Eye (tissue), 1 donor: Measurements from ENCODE around the gene CUBN.

Experiments
- DNase-seq: peaks from one replicate; pipeline ENCODE4 v3.0.0-alpha.2; 2015

CUBN gene

GRCh38 chr10:17129741-17130140 lies at the start of gene CUBN:
CUBN (minus strand) TSS chr10:17129811; CDS start chr10:17129765, 46 bp downstream.
- no peak for DNase-seq

GRCh38 chr10:17179002-17179401 lies 49.4 kb upstream of the CUBN start:
- no peak for DNase-seq

GRCh38 chr10:17178006-17178405 lies 48.4 kb upstream of the CUBN start:
- no peak for DNase-seq

- no peak for DNase-seq
Observed at GRCh38 chr10:17177014-17177413, 47.4 kb upstream of the CUBN start.

- DNase-seq = no peak
Observed at GRCh38 chr10:17176091-17176490, 46.5 kb upstream of the CUBN start.

- DNase-seq = no peak
Observed at GRCh38 chr10:17175551-17175950, 45.9 kb upstream of the CUBN start.

GRCh38 chr10:17174626-17175025 lies 45.0 kb upstream of the CUBN start:
- DNase-seq = no peak

GRCh38 chr10:17171141-17171641 lies 41.6 kb upstream of the CUBN start:
- no peak for DNase-seq

- DNase-seq = peak; percentile 61
Observed at GRCh38 chr10:17169803-17170202, 40.2 kb upstream of the CUBN start.

GRCh38 chr10:17166699-17167098 lies 37.1 kb upstream of the CUBN start:
- DNase-seq = no peak

- DNase-seq = no peak
Observed at GRCh38 chr10:17162828-17163227, 33.2 kb upstream of the CUBN start.

- no peak for DNase-seq
Observed at GRCh38 chr10:17161775-17162174, 32.2 kb upstream of the CUBN start.

- DNase-seq = no peak
Observed at GRCh38 chr10:17157024-17157423, 27.4 kb upstream of the CUBN start.

- no peak for DNase-seq
Observed at GRCh38 chr10:17155826-17156225, 26.2 kb upstream of the CUBN start.

- no peak for DNase-seq
Observed at GRCh38 chr10:17154116-17154515, 24.5 kb upstream of the CUBN start.

- no peak for DNase-seq
Observed at GRCh38 chr10:17153321-17153720, 23.7 kb upstream of the CUBN start.

- DNase-seq = no peak
Observed at GRCh38 chr10:17151716-17152115, 22.1 kb upstream of the CUBN start.

- peak; percentile 54 for DNase-seq
Observed at GRCh38 chr10:17147884-17148489, 18.4 kb upstream of the CUBN start.

- no peak for DNase-seq
Observed at GRCh38 chr10:17146892-17147291, 17.3 kb upstream of the CUBN start.

GRCh38 chr10:17145239-17145638 lies 15.6 kb upstream of the CUBN start:
- no peak for DNase-seq

- DNase-seq = no peak
Observed at GRCh38 chr10:17144757-17145156, 15.1 kb upstream of the CUBN start.

- DNase-seq = no peak
Observed at GRCh38 chr10:17144032-17144431, 14.4 kb upstream of the CUBN start.

GRCh38 chr10:17143055-17143690 lies 13.6 kb upstream of the CUBN start:
- DNase-seq = no peak

- no peak for DNase-seq
Observed at GRCh38 chr10:17141504-17142229, 12.1 kb upstream of the CUBN start.
